Stimulated activated CD4-positive, alpha-beta T cell treated with anti-CD3 and anti-CD28 coated beads, TNF-alpha, amount 100 ng/mL, for 4 hours (primary cell): ENCODE measurements around the gene RDX.
"Not testable (repeated sequence)": the region's sequence is repeated elsewhere in the genome, so short reads cannot be mapped to it uniquely, and the experiment has no call there.

Experiments
- DNase-seq, 3 experiments: peaks; one replicate each; pipeline ENCODE4 v3.0.0-alpha.2; 2020; ENCODE audit warnings: low read depth in 3 of 3

Gene RDX

GRCh38 chr11:110305169-110306018 is 9.0 kb upstream of the RDX start:
- no peak for DNase-seq

DNA sequence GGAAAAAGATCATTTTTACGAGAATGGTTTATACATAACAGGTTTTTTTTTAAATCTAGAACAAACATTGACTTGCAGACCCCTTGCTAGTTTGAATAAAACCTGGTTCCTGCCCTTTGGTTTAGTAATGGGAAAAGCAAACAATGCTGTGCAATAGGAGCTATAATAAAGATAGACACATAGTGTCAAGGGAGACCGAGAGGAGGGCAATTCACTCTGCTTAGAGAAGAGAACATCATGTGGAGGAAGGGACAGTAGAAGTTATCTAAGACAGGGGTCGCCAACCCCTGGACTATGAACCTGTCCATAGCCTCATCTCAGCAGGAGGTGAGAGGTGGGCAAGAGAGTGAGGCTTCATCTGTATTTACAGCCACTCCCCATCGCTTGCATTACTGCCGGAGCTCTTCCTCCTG is 7.0 kb upstream of the RDX start:
- DNase-seq = no peak

DNA sequence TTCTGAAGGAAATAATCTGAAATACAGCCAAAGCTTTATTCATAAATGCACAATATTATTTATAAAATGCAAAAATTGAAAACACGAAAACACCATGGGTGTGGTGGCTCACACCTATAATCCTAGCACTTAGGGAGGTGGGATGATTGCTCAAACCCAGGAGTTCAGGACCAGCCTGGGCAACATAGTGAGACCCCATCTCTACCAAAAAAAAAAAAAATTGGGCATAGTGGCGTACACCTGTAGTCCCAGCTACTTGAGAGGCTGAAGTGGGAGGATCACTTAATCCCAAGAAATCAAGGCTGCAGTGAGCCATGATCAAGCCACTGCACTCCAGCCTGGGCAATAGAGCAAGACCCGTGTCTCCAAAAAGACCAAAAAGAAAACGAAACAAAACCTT is 5.2 kb upstream of the RDX start:
- no peak for DNase-seq

DNA sequence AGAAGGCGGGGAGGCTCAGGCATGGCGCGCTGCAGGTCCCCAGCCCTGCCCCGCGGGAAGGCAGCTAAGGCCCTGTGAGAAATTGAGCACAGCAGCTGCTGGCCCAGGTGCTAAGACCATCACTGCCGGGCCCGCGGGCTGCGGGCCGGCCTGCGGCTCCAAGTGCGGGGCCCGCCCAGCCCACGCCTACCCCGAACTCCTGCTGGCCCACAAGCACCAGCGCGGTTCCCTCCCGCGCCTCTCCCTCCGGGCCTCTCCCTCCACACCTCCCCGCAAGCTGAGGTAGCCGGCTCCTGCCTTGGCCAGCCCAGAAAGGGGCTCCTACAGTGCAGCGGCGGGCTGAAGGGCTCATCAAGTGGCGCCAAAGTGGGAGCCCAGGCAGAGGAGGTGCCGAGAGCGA is 4.6 kb upstream of the RDX start:
- DNase-seq = no peak

DNA sequence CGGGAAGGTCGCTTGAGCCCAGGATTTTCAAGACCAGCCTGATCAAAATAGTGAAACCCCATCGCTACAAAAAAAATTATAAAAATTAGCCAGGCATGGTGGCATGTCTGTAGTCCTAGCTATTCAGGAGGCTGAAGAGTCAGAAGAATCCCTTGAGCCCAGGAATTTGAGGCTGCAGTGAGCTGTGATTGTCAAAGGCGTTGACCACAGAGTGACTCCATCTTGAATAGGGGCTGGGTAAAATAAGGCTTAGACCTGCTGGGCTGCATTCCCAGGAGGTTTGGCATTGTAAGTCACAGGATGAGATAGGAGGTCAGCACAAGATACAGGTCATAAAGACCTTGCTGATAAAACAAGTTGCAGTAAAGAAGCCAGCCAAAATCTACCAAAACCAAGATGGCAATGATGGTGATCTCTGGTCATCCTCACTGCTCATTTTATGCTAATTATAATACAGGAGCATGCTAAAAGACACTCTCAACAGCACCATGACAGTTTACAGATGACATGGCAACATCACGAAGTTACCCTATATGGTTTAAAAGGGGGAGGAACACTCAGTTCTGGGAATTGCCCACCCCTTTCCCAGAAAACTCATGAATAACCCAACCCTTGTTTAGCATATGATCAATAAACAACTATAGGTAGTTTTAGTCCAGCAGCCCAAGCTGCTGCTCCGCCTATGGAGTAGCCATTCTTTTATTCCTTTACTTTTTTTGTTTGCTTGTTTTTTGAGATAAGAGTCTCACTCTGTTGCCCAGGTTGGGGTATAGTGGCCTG is 2.8 kb upstream of the RDX start:
- no peak for DNase-seq

DNA sequence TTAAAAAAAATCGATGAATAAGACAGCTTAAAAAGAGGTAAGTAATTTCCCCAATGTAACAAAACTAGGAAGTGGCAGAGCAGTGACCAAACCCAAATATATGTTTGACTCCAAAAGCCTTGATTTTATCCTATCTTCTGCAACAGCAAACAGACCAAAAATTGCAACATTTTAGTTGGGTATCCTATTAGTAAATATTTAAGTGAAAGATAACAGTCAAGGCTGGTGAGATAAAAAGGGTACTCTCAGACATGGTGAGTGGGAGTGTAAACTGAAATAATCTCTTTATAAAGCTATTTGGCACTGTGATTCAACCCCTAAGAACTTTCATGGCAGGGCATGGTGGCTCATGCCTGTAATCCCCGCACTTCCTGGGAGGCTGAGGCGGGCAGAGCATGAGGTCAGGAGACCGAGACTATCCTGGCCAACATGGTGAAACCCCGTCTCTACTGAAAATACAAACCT is 1.9 kb upstream of the RDX start:
- no peak for DNase-seq

DNA sequence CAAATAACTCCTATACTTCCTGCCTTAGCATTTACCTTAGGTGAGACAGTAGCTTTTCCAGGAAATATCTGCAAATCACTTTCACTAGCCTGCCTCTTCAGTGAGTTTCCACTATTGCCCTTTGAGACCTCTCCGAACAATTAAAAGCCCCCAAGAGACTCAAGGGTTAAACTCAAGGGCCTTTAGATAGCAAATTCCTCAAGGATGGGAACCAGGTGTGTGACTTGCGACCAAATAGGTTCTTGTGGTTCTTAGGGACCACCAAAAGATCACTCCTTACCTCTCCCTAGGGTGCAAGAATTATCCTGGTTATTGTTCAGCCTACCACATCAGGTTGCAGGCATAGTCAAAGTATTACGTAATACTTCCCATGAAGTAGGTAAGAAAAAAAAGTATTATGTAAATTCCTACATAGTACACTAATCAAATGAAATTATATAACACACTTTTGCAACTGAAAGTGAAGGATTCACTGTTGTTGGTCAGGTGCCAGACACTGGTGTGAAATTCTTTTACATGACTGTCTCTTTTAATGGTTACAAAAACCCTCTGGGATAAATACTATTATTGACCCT is 1.4 kb upstream of the RDX start:
- no peak for DNase-seq

DNA sequence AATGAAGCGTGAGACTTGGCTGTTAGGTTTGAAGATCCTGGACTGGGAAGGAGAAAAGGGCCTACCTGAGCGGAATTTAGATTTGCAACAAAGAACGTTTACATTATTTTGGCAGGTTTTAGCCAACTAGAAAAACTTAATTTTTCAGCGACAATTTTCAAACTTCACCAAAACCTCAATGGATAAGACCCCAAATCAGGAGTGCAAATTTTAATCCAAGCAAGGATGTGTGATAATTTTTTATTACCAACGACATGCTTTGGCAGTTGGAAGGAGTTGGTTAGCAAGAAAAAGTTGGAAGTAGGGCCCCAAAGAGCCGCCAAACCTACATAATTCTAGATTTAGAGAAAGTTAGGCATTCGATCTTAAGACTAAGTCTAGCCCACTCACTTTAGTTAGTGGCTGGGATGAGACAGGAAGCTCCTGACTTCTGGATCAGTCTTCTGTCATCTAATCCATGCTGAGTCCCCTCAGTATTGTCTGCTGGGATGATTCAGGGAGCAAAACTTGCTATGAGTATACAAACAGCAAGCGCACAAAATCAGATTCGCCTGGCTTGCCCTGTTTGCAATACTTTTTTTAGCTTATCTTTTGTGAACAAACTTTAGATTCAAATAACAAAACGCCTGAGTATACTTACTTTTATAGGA is 787 bp upstream of the RDX start:
- no peak for DNase-seq

DNA sequence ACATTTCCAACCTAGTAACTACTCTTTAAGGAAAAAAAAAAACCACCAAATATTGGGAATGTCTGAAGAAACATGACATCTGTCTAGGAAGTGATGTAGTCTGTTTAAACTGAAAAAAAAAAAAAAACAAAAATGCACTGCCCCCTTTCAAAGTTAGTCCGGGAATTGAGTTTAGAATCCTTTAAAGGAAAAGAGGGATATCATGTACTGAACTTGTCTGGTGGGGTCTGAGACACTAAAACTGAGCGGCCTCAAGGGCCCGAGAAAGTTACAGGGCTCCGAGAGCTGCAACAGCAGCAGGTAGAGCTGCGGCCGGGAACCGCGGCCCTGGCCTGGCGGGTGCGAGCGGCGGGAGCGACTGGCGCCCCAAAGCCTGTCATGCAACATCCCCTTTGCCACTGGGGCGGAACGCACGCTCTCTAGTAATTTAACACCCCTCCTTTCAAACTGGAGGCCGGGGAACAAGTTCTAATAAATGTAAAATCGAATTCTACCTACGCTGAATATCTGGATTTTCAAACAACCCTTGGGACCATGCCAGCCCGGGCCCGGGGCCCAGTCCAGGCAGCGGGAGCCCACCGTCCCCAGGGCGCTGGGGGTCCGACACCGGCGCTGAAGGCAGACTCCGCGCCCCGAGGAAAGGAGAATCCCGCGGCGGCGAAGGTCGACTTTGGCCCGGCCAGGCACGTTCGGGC is 736 bp downstream of the RDX start:
- peak in 2 of 3 experiments; percentile 15 to 19 for DNase-seq

- no peak for DNase-seq
Observed at GRCh38 chr11:110295086-110295485, 1.3 kb downstream of the RDX start.

DNA sequence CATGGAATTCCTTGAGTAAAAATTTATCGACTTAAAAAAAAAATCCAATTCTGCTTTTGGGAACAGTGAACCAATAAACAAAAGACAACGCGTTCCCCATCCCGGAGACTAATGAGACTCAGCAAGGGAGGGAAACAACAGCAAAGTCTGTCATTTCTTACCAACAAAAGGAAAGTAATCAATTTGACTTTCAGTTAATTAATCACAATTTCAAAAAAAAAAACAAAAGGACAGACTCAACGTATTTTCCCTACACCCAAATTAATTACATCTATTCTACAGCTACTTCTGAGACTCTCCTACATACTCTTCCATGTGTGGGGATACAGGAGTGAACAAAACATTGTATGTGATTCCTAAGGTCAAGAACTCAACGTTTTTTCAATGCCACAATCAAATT is 1.9 kb downstream of the RDX start:
- DNase-seq = no peak

DNA sequence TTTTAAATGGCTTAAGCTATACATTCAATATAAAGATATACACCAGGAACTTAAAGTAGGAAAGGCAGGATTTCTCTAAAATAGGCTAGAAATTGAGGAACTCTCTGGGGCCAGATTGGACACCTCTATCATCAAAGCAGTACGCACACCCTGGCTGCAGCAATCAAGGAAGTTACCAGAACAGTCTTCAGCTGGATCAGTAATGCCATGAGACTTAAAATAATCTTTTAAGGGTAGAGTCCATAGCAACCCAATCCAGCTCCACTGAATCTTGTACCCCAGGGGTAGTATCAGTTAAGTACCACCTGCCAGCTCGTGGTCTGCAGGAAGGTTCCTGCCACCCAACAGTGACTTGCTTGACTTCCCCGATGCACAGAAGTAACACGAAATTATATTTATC is 3.0 kb downstream of the RDX start:
- DNase-seq = no peak

GRCh38 chr11:110292146-110292545 is 4.3 kb downstream of the RDX start:
- not testable (repeated sequence) for DNase-seq

- no peak for DNase-seq
Observed at GRCh38 chr11:110290591-110291334, 5.7 kb downstream of the RDX start.

DNA sequence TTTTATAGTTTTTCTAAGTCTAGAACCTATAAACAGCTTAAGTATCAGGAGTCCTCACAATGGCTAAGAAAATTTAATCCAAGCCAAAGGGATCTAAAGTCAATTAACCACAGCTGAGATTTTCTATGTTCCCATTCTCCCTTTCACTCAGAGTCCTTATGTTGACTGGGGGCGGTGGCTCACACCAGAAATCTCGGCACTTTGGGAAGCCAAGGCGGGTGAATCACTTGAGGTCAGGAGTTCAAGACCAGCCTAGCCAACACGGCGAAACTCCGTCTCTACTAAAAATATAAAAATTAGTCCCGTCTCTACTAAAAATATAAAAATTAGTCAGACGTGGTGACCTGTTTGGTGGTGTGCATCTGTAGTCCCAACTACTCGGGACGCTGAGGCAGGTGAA is 6.9 kb downstream of the RDX start:
- DNase-seq = no peak

DNA sequence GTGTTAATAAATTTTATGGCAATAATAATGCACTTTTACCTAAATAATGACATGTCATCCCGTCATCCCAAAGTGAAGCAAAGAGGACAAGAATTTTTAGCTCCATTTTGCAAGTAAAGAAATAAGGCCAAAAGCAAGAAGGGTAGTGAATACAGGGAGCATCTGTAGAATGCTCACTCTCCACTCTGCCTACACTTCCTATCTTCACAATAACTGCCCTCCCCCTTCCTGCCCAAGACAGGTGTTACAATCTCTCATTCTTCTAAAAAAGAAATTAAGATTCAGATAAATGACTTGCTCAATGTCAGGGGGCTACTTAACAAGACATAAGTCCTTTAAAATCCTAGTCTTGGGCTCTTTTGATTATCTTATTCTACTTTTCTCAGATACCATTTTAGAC is 8.9 kb downstream of the RDX start:
- DNase-seq = no peak

DNA sequence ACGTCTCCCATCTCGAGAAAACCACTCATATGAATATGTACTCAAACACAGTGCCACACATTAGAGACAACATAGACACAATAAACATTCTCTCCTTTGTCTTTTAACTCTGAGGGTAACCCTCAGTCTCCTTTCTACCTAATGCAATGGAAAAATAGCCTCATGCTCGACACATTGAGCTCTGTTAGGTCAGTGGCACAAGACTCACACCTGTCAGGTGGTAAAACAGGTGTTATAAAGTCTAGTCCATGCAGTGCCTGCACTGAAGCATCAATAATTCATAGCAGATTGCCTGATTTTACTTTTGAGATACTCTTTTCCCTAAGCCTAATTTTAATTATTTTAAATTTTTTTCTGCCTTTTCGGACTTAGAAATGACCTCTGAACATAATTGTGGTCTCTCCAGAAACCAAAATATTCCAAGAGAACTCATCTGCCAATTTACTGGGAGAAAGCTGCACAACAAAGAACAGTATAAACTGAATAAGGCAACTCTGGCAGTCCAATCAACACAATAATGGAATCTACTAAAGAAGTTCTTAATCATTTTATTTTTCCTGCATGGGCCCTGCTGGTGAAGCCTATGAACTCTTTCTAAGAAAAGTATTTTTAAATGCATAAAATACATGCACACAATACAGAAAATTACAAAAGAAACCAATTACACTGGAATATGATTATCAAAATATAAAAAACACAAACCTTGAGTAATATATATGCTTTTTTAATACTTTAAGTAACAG is 9.9 kb downstream of the RDX start:
- DNase-seq = no peak

DNA sequence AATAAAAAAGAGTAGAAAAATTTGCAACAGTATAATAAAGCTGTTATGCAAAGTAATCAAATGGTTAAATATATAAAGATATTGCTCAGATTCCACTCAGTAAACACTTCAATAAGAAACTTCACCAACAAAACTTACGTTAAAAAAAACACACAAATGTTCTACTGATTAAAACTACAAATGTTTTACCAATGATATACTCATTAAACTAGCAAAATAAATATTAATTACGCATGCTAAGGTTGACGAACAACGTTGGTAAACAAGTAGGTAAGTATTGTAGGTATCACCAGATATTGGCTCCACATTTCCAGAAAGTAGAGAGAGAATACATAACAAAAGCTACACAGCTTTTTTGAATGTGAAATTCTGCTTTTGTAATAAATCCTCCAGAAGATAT is 12.6 kb downstream of the RDX start:
- no peak for DNase-seq

DNA sequence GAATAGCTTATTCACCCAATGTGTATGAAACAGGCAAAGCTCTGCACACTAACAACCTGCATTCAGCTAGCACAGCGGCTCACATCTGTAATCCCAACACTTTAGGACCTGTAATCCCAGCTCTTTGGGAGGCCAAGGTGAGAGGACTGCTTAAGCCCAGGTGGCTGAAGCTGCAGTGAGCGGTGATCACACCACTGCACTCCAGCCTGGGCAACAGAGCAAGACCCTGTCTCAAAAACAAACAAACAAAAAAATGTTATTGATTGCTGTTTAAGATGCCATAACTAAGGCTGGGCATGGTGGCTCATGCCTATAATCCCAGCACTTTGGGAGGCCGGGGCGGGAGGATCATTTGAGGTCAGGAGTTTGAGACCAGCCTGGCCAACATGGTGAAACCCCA is 15.8 kb downstream of the RDX start:
- DNase-seq = not testable (repeated sequence)

GRCh38 chr11:110279881-110280280 is 16.5 kb downstream of the RDX start:
- DNase-seq = no peak
